RCC 7860 (cell line): ENCODE data around the gene DIP2C.

Experiments
- DNase-seq: peaks from one replicate; pipeline ENCODE4 v3.0.0-alpha.2; 2015; ENCODE audit warnings: low spot score
- FAIRE-seq: peaks from 2 replicates; lab custom pipeline; 2012; peaks lifted over from hg19 to GRCh38; lab: Jason Lieb, UNC

Gene DIP2C

DNA sequence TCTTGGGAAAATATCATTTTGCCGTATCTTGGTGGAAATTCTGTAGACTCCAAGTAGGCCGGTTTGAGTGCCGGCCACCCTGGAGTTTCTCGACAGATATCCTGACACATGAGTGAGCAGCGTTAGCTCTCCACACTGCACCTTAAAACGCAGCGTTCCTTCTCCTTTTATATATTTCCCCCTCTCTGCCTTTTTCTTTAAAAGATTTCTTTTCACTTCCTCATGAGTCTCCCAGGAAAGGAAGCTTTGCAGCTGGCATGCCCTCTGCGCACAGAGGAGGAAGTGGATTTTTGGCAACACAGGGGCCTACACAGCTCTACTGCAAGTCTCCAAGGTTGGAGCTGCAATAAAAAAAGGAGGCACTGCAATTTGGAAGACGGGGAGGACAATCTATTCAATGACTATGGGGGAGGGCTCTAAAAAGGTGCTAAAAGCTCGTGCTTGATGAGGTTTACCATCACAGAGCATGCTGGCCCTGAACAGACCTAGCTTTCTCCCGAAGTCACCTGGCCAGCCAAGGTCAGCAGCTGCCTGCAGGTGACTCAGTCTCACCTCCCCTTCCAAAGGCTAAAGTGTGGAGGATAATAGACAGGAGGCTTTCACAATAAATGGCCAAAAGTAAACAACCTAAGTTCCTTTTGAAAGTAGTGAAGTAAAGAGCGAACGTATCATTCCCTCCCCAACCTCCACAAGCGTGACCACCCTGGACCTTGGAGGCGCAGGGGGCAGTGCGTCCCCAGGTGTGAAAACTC is 301.4 kb downstream of the DIP2C start:
- DNase-seq (no peak), FAIRE-seq (no peak)

DNA sequence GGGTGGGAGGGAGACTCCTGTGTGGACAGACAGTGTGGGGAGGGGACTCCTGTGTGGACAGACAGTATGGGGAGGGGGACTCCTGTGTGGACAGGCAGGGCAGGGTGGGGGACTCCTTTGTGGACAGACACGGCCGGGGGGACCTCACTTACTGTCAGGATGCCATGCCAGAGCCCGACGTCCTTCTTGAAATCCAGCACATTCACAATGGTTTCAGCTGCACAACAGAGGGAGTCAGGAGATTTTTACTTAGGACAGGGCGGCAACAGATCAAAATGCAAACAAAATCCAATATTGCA is 301.9 kb downstream of the DIP2C start:
- FAIRE-seq (no peak), DNase-seq (no peak)

DNA sequence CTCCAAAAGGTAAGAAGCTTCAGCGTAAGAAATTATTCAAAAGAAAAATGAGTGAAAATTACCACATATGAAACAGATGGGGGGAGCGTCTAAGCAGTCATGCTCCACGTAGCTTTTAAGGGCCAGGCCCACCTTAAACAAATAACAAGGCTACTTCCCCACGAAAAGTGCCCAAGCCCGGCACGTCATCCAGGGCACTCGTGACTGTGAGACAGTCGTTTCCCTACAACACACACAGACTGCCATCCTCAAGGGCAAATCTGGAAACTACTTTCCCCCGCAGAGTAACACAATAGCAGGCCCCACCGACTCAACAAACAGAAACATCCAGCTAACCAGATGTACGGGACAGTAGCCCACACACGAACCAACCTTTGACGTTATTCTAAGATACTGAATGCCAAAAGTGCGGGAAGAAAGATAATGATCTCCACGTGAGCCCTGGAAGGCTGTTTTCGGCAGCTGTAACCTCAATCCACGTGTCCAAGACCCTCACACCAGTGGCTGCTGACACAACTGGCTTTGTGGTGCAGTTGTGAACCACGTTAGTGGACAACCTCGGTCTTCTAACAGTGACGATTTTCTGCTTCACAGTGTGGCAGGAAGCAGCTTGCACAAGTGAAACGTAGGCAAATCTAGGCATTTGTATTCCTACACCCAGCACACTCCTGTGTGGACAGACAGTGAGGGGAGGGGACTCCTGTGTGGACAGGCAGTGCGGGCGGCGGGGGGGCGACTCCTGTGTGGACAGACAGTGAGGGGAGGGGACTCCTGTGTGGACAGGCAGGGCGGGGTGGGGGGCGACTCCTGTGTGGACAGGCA is 302.5 kb downstream of the DIP2C start:
- FAIRE-seq, result no peak
- no peak for DNase-seq

DNA sequence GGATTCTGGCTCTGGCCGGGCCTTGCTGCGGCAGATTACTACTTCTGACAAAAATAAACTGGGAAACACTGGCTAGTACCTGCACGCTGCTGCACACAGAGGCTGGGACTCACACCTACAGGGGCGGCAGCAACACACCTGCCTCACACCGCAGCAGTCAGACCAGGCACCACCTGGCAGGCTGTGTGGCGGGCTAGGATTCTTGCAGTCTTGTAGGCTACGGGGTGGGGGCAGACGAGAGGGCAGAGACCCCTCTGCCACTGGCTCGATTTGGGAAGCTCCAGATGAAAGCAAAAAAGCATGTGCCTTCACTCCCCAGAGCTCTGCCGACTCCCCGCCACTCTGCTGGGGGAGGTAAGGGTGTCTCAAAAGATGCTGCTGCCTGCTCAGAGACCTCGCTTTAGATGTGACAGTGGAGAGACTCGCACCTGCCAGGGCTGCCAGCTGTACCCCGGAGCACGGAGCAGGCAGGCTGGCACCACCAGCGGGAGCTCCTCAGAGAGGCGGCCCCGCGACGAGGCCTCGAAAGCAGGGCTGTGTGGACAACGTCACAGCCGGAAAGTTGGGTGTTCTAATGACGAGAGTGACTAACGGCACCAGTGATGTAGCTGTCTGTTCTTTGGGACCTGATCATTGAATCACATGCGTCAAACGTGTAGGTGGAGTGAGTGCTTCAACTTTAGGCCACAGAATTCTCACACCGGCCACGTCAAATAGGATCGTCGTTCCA is 303.7 kb downstream of the DIP2C start:
- FAIRE-seq (no peak), DNase-seq (no peak)

DNA sequence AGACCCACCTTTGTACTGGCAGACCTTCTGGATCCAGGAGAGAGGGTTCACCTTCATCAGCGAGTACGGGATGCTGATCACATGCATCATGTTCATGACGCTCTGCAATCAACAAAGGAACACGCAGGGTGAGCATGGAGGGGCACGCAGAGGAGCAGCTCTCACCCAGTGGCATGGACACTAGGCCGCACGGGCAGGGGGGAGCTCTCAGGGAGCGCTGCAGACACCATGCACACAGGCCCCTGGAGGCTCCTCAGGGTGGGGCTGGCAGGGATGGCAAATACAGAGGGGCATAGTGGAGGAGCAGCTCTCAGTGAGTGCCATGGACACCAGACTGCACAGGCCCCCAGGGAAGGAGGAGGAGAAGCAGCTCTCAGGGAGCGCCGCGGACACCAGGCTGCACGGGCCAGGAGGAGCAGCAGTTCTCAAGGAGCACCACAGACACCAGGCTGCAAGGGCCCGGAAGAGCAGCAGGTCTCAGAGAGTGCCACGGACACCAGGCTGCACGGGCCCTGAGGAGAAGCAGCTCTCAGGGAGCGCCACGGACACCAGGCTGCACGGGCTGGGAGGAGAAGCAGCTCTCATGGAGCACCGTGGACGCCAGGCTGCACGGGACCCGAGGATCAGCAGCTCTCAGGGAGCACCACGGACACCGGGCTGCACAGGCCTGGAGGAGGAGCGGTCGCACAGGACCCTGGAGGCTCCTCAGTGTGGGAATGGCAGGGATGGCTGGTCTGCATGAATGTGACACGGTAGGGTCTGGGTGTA is 304.7 kb downstream of the DIP2C start:
- DNase-seq, result no peak
- no peak for FAIRE-seq

DNA sequence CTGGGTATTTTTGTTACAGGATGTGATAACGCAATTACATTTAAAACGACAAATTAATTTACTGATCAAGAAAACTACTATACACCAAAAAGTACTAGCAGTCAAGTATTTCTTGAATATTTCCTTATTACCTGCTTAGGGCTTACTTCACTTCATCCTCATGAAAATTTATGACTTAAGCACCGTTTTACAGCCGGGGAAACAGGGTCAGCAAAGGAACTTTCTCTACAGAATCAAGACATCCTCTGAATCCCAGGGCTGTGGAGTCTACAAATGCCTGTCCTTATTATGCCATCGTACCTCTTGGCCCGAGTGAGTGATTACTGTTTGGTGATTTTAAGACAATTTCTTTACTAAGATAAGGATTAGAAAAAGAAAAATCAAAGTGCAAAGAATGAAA is 305.9 kb downstream of the DIP2C start:
- FAIRE-seq (no peak), DNase-seq (no peak)

DNA sequence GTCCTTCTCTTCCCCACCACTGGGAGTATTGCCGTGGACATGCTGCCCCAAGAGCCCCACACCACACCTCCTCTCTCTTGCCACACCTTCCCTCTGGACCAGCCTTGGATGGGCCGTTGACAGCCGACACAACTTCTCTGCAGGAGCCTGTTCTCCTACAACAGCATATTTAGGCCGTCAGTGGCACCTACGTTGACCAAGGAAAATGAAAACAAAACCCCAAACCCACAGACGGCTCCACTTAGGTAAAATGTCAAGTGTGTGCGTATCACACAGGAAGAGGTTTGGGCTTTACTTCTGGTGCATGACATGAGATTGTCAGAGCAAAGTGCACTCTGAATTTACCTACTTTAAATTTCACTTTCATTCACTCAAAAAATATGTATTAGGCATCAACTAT is 307.7 kb downstream of the DIP2C start:
- DNase-seq (no peak), FAIRE-seq (no peak)

- FAIRE-seq (no peak), DNase-seq (no peak)
Observed at GRCh38 chr10:381346-381745, 308.1 kb downstream of the DIP2C start.

- DNase-seq (no peak), FAIRE-seq (no peak)
Observed at GRCh38 chr10:380313-380940, 309.0 kb downstream of the DIP2C start.

GRCh38 chr10:378930-379704 is 310.4 kb downstream of the DIP2C start:
- DNase-seq (no peak), FAIRE-seq (no peak)

- FAIRE-seq, result no peak
- DNase-seq, result no peak
Observed at GRCh38 chr10:378230-378929, 311.1 kb downstream of the DIP2C start.

- no peak for DNase-seq
- FAIRE-seq, result no peak
Observed at GRCh38 chr10:377228-377627, 312.2 kb downstream of the DIP2C start.

- FAIRE-seq (no peak), DNase-seq (no peak)
Observed at GRCh38 chr10:375815-376505, 313.5 kb downstream of the DIP2C start.

GRCh38 chr10:374354-374753 is 315.1 kb downstream of the DIP2C start:
- FAIRE-seq (no peak), DNase-seq (no peak)

DNA sequence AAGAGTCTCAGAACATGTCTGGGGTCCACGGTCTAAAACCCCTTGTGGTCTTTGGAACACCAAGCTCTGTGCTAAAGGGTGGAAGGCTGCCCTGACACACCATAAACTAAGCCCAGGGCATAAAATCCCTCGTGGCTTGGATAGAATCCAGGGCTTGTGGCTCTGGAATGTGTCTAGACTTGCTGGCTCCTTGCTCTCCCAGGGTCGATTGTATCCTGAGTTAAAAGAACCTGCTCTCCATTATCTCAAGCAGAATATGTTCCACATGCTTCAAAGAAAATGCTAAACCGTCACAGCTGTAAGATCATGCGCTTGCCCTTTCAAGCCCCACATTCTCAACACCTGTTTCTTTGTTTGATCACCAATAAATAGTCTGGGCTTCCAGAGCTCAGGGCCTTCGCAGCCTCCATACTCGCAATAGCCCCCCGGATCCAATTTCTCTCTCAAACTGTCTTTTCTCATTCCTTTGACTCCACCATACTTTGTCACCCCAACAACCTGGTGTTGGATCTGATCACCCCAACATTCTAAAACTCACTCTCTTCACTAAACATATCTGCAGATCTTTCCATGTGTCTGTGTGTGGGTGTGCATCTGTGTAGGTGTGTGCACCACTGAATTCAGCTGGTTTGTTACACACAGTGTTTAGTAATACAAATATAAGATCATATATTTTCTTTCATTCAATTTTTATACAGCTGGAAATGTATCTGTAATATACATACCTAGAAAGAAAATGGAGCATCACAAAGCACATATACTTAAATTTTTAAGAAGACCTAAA is 315.8 kb downstream of the DIP2C start:
- DNase-seq (peak; percentile 34), FAIRE-seq (peak; percentile 70)

- no peak for FAIRE-seq
- DNase-seq, result no peak
Observed at GRCh38 chr10:373015-373414, 316.5 kb downstream of the DIP2C start.

DNA sequence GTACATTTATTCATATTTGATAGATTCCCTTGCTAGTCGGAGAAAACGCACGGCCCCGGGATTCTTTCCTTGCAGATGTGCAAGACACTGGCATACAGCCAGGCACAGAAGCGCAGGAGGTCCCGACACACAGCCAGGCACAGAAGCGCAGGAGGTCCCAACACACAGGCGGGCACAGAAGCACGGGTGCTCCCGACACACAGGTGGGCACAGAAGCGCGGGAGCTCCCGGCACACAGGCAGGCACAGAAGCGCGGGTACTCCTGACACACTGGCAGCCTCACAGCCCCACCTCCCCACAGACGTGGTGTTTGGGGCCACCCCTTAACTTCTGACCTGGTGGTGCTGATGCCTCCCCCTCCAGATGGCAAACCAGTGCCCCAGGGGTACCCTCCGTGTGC is 316.9 kb downstream of the DIP2C start:
- DNase-seq, result no peak
- FAIRE-seq, result no peak

DNA sequence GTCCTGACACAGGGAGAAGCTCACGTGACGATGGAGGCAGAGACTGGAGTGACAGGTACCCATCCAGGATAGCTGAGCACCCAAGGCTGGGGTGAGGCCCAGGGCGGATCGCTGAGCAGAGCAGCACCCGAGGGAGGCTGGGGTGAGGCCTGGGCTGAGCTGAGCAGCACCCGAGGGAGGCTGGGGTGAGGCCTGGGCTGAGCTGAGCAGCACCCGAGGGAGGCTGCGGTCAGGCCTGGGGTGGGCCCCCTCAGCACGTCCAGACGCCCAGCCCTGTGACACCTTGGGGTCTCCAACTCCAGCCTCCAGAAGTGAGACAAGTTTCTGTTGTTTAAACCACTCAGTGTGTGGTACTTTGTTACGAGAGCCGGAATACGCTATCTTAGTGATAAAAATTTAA is 318.0 kb downstream of the DIP2C start:
- FAIRE-seq (no peak), DNase-seq (no peak)
